OCI-LY1 (cell line): ENCODE measurements around the gene MRTFB.

Experiments
- H2AFZ ChIP-seq: fragments of 200-600 bp; sonication (generic), shearing (Covaris generic); 2 replicates; pipeline ENCODE4 v1.6.0; 2014; ENCODE audit warnings: antibody characterized with exemption, mild to moderate bottlenecking, low read length
- H3F3A ChIP-seq: fragments of 200-600 bp; sonication (generic), shearing (Covaris generic); 2 replicates; pipeline ENCODE4 v1.6.0; 2014; ENCODE audit warnings: mild to moderate bottlenecking, antibody characterized with exemption, low read length, moderate library complexity; ENCODE audit not compliant: insufficient read depth
- H3K27ac ChIP-seq: fragments of 200-600 bp; sonication (generic); 2 replicates; pipeline ENCODE4 v1.5.1; 2014; ENCODE audit warnings: low read length, mixed run types, mild to moderate bottlenecking, low read depth; ENCODE audit not compliant: poor library complexity, severe bottlenecking
- H3K27me3 ChIP-seq: fragments of 200-600 bp; sonication (generic); 2 replicates; pipeline ENCODE4 v1.6.0; 2014; ENCODE audit warnings: antibody characterized with exemption, mild to moderate bottlenecking, low read length, moderate library complexity; ENCODE audit not compliant: insufficient read depth
- H3K36me3 ChIP-seq: fragments of 200-600 bp; sonication (generic); 2 replicates; pipeline ENCODE4 v1.6.1; 2014; ENCODE audit warnings: mild to moderate bottlenecking, antibody characterized with exemption, low read length, moderate library complexity, mixed read lengths; ENCODE audit not compliant: insufficient read depth
- H3K4me1 ChIP-seq: fragments of 200-600 bp; sonication (generic); 2 replicates; pipeline ENCODE4 v1.5.1; 2014; ENCODE audit warnings: mild to moderate bottlenecking, low read length, moderate library complexity; ENCODE audit not compliant: insufficient read depth, severe bottlenecking
- H3K4me2 ChIP-seq: fragments of 200-600 bp; sonication (generic), shearing (Covaris generic); 2 replicates; pipeline ENCODE4 v1.6.1; 2014; ENCODE audit warnings: low read length
- H3K4me3 ChIP-seq: fragments of 200-600 bp; sonication (generic); 2 replicates; pipeline ENCODE4 v1.5.1; 2014; ENCODE audit warnings: low read length, low read depth, mild to moderate bottlenecking, mixed read lengths; ENCODE audit not compliant: poor library complexity, severe bottlenecking
- H3K79me2 ChIP-seq: fragments of 200-600 bp; shearing (Covaris generic); 2 replicates; pipeline ENCODE4 v1.6.1; 2016; ENCODE audit warnings: mixed run types, low read length, mixed read lengths; ENCODE audit not compliant: insufficient read depth
- H3K9ac ChIP-seq: fragments of 200-600 bp; sonication (generic), shearing (Covaris generic); 2 replicates; pipeline ENCODE4 v1.6.1; 2014; ENCODE audit warnings: mild to moderate bottlenecking, low read length, mixed read lengths
- H3K9me2 ChIP-seq: fragments of 200-600 bp; sonication (generic), shearing (Covaris generic); 2 replicates; pipeline ENCODE4 v1.6.1; 2014; ENCODE audit warnings: low read depth, mild to moderate bottlenecking, low read length, mixed read lengths
- H3K9me3 ChIP-seq: fragments of 200-600 bp; shearing (Covaris generic); 2 replicates; pipeline ENCODE4 v1.6.1; 2014; ENCODE audit warnings: low read length, mixed read lengths
- H4K20me1 ChIP-seq: fragments of 200-600 bp; sonication (generic), shearing (Covaris generic); 2 replicates; pipeline ENCODE4 v1.6.0; 2016; ENCODE audit warnings: mild to moderate bottlenecking, low read length; ENCODE audit not compliant: insufficient read depth
- EZH2 ChIP-seq: fragments of 200-600 bp; sonication (generic), shearing (Covaris generic); IDR thresholded peaks from 2 replicates; pipeline ENCODE4 v1.8.0; 2017; ENCODE audit warnings: borderline replicate concordance, mixed run types, mild to moderate bottlenecking, antibody characterized with exemption, low read length, moderate library complexity, mixed read lengths
- TF ChIP-seq, protein P1 (sequence below): fragments of 200-600 bp; sonication (generic), shearing (Covaris generic); IDR thresholded peaks from 2 replicates; pipeline ENCODE4 v1.5.1; 2017; ENCODE audit warnings: mild to moderate bottlenecking, antibody characterized with exemption, low read length, moderate library complexity, mixed read lengths

Gene MRTFB

DNA sequence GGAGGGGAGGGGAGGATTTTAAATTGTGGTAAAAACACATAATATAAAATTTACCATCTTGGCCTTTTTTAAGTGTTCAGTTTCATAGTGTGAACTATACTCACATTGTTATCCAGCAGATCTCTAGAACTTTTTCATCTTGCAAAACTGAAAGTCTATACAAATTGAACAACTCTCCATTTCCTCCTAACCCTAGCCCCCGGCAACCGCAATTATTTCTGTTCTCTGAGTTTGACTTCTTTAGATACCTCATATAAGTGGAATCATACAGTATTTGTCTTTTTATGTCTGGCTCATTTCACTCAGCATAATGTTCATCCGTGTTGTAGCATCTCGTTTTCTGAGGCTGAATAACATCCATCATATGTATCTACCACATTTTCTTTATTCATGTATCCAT is 30.0 kb upstream of the MRTFB start:
- no peak overlapping the region for H3K9ac ChIP-seq

DNA sequence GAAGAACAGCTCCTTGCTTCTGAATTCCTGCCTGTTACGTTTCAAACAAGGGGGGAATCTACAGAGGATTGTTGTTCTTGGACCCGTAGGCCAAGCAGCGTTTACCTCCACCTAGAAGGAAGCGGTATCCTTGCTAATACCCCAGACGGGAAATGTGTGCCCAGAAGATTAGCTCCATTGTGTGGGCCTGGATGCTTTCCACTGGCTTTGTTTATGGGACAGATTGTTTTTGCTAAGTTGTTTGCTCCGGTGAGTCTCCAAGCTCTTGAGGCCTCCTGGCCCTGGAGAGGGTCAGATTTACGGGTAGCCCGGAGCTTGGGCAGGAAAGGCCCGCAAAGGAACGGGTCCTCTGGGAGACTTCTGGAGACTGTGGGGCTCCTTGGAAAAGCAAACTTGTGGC is 28.4 kb upstream of the MRTFB start:
- no peaks in the 10 kb centered on the region for H3K36me3 ChIP-seq
- no peak overlapping the region for H3K9ac ChIP-seq
- H3K9me2 ChIP-seq, result no peaks in the 10 kb centered on the region
- H2AFZ ChIP-seq, result no peak overlapping the region
- no peak overlapping the region for H3K4me2 ChIP-seq
- H3K79me2 ChIP-seq, result no peaks in the 10 kb centered on the region
- H3F3A ChIP-seq, result no peaks in the 10 kb centered on the region
- H3K27me3 ChIP-seq, result peaks cover 3% of the 10 kb centered on the region; the same call in 1 of the 2 replicates
- H3K4me3 ChIP-seq, result no peak overlapping the region
- no peaks in the 10 kb centered on the region for H4K20me1 ChIP-seq
- H3K27ac ChIP-seq, result no peak overlapping the region
- H3K4me1 ChIP-seq, result no peaks in the 10 kb centered on the region
- no peaks in the 10 kb centered on the region for H3K9me3 ChIP-seq
- TF ChIP-seq, protein P1, sequence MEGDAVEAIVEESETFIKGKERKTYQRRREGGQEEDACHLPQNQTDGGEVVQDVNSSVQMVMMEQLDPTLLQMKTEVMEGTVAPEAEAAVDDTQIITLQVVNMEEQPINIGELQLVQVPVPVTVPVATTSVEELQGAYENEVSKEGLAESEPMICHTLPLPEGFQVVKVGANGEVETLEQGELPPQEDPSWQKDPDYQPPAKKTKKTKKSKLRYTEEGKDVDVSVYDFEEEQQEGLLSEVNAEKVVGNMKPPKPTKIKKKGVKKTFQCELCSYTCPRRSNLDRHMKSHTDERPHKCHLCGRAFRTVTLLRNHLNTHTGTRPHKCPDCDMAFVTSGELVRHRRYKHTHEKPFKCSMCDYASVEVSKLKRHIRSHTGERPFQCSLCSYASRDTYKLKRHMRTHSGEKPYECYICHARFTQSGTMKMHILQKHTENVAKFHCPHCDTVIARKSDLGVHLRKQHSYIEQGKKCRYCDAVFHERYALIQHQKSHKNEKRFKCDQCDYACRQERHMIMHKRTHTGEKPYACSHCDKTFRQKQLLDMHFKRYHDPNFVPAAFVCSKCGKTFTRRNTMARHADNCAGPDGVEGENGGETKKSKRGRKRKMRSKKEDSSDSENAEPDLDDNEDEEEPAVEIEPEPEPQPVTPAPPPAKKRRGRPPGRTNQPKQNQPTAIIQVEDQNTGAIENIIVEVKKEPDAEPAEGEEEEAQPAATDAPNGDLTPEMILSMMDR, result no peak
- TF ChIP-seq EZH2, result no peak

More for the DNA sequence above, 30.0 kb upstream of the MRTFB start:
- Histone ChIP-seq H3K79me2 (no peaks in the 10 kb centered on the region), H2AFZ (no peak overlapping the region), H3K4me2 (no peak overlapping the region), H3K27ac (no peak overlapping the region), H3K9me2 (no peaks in the 10 kb centered on the region), H3K9me3 (no peaks in the 10 kb centered on the region), H3K4me1 (no peaks in the 10 kb centered on the region), H3K27me3 (peaks cover 3% of the 10 kb centered on the region; the same call in 1 of the 2 replicates), H3K4me3 (no peak overlapping the region), H3F3A (no peaks in the 10 kb centered on the region), H4K20me1 (no peaks in the 10 kb centered on the region), H3K36me3 (no peaks in the 10 kb centered on the region)
- TF ChIP-seq, protein P1, result no peak
- TF ChIP-seq EZH2, result no peak

DNA sequence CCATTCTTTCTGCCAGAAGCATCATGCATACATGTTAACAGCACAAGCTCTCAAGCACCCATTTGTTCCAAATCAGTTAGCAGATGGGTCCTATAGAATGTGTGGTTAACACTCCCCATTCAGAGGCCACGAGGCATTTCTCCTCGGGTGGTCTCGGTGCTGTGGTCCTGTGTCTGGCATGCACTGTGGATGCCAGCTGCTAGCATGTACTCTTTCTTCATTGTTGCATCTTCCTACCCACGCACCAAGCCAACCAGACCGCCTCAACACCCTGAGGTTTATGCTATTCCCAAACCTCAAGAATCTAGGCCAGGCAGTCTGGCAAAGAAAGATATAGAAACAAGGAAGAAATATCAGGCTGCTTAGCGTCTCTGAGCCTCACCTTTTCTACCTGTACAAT is 27.8 kb upstream of the MRTFB start:
- TF ChIP-seq, protein P1, result no peak
- no peak for TF ChIP-seq EZH2

More for the DNA sequence above, 27.8 kb upstream of the MRTFB start:
- Histone ChIP-seq H4K20me1 (no peaks in the 10 kb centered on the region), H3K27me3 (peaks cover 3% of the 10 kb centered on the region; the same call in 1 of the 2 replicates), H3K9me2 (no peaks in the 10 kb centered on the region), H3K79me2 (no peaks in the 10 kb centered on the region), H3F3A (no peaks in the 10 kb centered on the region), H3K9ac (no peak overlapping the region), H3K27ac (no peak overlapping the region), H3K9me3 (no peaks in the 10 kb centered on the region), H3K36me3 (no peaks in the 10 kb centered on the region), H3K4me2 (no peak overlapping the region), H2AFZ (no peak overlapping the region), H3K4me1 (no peaks in the 10 kb centered on the region), H3K4me3 (no peak overlapping the region)
